Activated CD8-positive, alpha-beta T cell treated with anti-CD3 and anti-CD28 coated beads, Interleukin-2, amount 10 ng/mL, durations not matched to agents 7 days and 5 days (primary cell): ENCODE measurements around the gene CFAP61. TPM values are rescaled to one million over a fixed set of nuclear protein-coding genes. Genes with fewer than 3 reads are reported as not detected.

ENCODE experiments used
- ATAC-seq: fragments of 150-1000 bp; cut with Tn5 transposase; one replicate; pipeline ENCODE4 v1.10.0; 2021; ENCODE audit warnings: moderate library complexity
- CTCF ChIA-PET: fragments of 350-600 bp; sonication (Branson Sonifier 250); formaldehyde crosslinking; loops from one replicate; lab custom pipeline; 2021; ENCODE audit warnings: antibody characterized with exemption; lab: Charles Lee
- POLR2A ChIA-PET: fragments of 350-600 bp; sonication (Branson Sonifier 250); formaldehyde crosslinking; loops from one replicate; lab custom pipeline; 2021; ENCODE audit warnings: antibody characterized with exemption; lab: Charles Lee
- DNase-seq: peaks from one replicate; pipeline ENCODE4 v3.0.0-alpha.2; 2020
- H3K27ac Mint-ChIP-seq: one replicate; pipeline ENCODE4 v1.8.0; 2021; ENCODE audit warnings: mild to moderate bottlenecking, mixed read lengths
- H3K27me3 Mint-ChIP-seq: one replicate; pipeline ENCODE4 v1.8.0; 2021; ENCODE audit warnings: low read depth, mixed read lengths
- H3K36me3 Mint-ChIP-seq: one replicate; pipeline ENCODE4 v1.8.0; 2021; ENCODE audit warnings: low read depth, mixed read lengths
- H3K4me1 Mint-ChIP-seq: one replicate; pipeline ENCODE4 v1.8.0; 2021; ENCODE audit warnings: low read depth, mixed read lengths
- H3K4me3 Mint-ChIP-seq: one replicate; pipeline ENCODE4 v1.8.0; 2021; ENCODE audit warnings: mild to moderate bottlenecking, mixed read lengths
- H3K9me3 Mint-ChIP-seq: one replicate; pipeline ENCODE4 v1.8.0; 2022; ENCODE audit warnings: mixed read lengths; ENCODE audit not compliant: insufficient read depth
- total RNA-seq, 2 experiments: library from RNA; stranded (reverse); gene quantifications; one replicate each; pipeline ENCODE4 v1.2.3, GENCODE V29; 2021

Gene CFAP61
- total RNA-seq, 2 experiments from 2014 or later, result not detected

DNA sequence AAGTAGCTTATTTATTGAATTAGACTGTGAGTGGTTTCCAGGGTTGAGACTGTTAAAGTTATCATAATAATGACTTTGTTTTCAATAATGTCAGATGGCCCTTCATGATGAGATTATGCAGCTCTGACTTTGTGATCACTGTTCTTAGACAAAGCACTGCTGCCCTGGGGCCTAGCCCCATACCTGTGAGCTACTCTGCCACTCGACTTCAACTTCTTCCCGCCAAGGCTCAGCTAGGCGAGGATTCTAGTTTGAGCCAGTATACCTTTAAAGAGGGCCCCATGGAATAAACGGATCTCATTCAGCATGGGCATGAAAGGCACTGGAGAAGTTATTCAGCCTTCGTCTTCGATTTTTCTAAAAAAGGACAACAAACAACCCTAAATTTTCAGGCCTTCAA is 270.6 kb downstream of the CFAP61 start:
- Mint-ChIP-seq H3K4me3 (no peak overlapping the region), H3K27me3 (peaks cover 11% of the 10 kb centered on the region), H3K9me3 (no peaks in the 10 kb centered on the region), H3K4me1 (no peaks in the 10 kb centered on the region), H3K27ac (no peak overlapping the region), H3K36me3 (no peaks in the 10 kb centered on the region)
- no peak for ATAC-seq
- CTCF ChIA-PET, result no interaction called here
- DNase-seq, result no peak
- POLR2A ChIA-PET, result interaction anchor here (0.5 kb wide), 1 partner anchor 110 kb away, joined by 3 read pairs; no protein-coding TSS in a partner anchor

DNA sequence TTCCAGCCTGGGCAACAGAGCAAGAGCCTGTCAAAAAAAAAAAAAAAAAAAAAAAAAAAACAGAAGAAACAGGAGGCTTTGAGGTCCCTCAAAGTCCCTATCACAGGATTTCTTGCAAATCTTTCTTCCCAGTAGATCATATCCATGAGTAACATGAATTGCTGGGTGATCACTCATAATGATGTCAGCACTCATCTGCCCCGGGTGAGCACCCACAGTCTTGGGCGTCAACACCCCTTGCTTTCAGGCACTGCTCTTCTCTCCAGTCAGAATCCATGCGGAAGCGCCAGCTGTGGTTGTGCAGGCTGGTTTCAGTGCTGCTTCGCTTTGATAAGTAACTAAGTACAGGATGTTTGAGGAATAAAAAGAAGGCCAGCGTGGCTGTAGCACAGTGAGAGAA is 275.4 kb downstream of the CFAP61 start:
- POLR2A ChIA-PET, result no interaction called here
- no peak overlapping the region for H3K4me3 Mint-ChIP-seq
- CTCF ChIA-PET, result no interaction called here

DNA sequence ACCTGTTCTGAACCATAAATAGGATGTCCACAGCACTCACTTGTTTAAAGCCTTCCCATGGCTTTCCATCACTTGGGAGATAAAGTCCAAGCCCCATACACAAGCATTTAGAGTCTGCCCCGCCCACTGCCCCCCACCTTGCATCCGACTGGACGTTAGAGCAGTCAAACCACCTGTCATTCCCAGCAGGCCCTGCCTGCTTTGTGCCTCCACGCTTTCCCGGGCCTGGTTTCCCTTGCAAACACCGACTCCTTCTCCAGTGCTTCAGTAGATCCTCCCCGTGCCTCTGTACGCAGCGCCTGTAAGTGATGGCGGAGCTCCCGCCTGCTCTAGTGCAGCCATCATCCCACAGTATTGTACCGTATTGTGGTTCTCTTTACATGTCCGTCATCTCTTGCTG is 277.2 kb downstream of the CFAP61 start:
- H3K4me1 Mint-ChIP-seq, result no peaks in the 10 kb centered on the region
- ATAC-seq, result no peak
- H3K27me3 Mint-ChIP-seq, result peaks cover 12% of the 10 kb centered on the region
- H3K9me3 Mint-ChIP-seq, result no peaks in the 10 kb centered on the region
- no peak overlapping the region for H3K4me3 Mint-ChIP-seq
- DNase-seq, result no peak
- no peak overlapping the region for H3K27ac Mint-ChIP-seq
- POLR2A ChIA-PET, result no interaction called here
- H3K36me3 Mint-ChIP-seq, result no peaks in the 10 kb centered on the region
- CTCF ChIA-PET, result no interaction called here

More for the DNA sequence above, 275.4 kb downstream of the CFAP61 start:
- ATAC-seq, result no peak
- no peak overlapping the region for H3K27ac Mint-ChIP-seq
- DNase-seq, result no peak
- H3K4me1 Mint-ChIP-seq, result no peaks in the 10 kb centered on the region
- no peaks in the 10 kb centered on the region for H3K36me3 Mint-ChIP-seq
- peaks cover 12% of the 10 kb centered on the region for H3K27me3 Mint-ChIP-seq
- H3K9me3 Mint-ChIP-seq, result no peaks in the 10 kb centered on the region

DNA sequence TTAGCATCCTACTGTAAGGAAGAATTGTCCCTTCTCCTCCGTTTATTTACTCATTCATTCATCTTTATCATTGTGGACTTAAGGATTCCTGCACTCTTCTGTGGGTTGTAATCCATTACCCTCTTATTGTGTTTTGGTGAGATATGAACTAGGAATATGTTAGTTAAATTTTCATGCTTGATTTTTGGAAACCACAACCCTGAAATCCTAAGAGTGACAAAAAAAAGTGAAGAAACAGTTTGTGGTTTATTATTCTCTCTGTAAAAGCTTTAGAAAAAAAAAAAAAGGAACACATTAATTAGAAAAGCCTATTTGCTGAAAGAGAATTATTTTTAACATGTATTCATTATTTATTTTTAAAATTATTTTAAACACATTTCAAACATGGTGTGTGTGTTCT is 278.8 kb downstream of the CFAP61 start:
- Mint-ChIP-seq H3K4me1 (no peaks in the 10 kb centered on the region), H3K9me3 (no peaks in the 10 kb centered on the region), H3K4me3 (no peak overlapping the region), H3K27me3 (peaks cover 13% of the 10 kb centered on the region), H3K36me3 (no peaks in the 10 kb centered on the region), H3K27ac (no peak overlapping the region)
- CTCF ChIA-PET, result no interaction called here
- ATAC-seq (no peak), DNase-seq (no peak)
- POLR2A ChIA-PET, result no interaction called here

DNA sequence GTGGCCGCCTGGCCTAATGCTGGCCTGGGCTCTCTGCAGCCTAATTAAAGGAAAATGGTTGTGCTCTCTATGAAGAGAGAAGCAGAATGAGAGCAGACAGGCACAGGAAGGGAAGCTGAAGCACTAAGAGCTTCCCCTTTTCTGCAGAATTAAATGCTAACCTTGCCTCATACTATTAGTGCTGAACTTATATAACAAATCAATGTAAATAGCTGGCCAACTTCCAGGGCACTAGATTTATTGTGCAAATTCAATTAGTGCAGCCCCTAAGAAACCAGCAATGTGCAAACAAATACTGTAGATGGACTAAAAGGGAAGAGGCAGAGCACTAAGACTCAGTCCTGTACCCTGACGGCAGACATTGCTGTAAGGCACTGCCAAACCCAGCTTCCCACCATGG is 279.5 kb downstream of the CFAP61 start:
- no peaks in the 10 kb centered on the region for H3K36me3 Mint-ChIP-seq
- POLR2A ChIA-PET, result no interaction called here
- no peak for DNase-seq
- peaks cover 11% of the 10 kb centered on the region for H3K27me3 Mint-ChIP-seq
- no peak overlapping the region for H3K4me3 Mint-ChIP-seq
- no peaks in the 10 kb centered on the region for H3K9me3 Mint-ChIP-seq
- no peak overlapping the region for H3K27ac Mint-ChIP-seq
- H3K4me1 Mint-ChIP-seq, result no peaks in the 10 kb centered on the region
- ATAC-seq, result no peak
- CTCF ChIA-PET, result no interaction called here

DNA sequence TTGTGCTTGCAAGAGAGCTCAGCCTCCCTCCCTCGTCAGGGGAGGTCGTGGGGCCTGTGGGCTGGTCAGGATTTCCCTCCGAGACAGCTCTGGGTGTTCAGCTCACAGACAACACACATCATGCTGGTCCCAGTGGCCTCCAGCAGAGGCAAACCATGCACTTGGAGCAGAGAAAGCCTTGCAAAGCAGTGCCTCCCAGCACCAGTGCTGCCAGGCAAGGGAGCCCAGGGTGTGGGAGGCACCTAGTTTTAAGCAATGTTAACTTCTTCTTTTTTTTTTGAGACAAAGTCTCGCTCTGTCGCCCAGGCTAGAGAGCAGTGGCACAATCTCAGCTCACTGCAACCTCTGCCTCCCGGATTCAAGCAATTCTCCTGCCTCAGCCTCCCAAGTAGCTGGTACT is 281.5 kb downstream of the CFAP61 start:
- Mint-ChIP-seq H3K27ac (no peak overlapping the region), H3K4me1 (no peaks in the 10 kb centered on the region)
- CTCF ChIA-PET, result no interaction called here

DNA sequence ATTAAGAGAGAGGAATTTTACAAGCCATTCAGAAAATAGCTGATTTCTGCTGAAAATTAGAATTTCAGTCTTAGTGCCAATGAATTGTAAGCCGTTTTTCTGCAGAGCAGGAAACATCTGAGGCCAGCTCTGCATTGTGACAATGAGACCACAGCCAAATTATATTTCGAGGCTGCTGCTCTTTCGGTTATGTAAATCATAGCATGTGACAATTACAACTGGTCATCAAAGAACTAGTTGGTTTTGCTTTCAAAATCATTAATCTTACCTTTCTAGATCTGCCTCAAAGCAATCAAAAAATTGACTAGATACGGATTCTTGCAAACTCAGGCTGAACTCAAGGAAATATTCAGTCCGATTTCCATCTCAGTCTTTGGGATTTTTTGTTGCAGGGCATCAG is 282.2 kb downstream of the CFAP61 start:
- Mint-ChIP-seq H3K36me3 (no peaks in the 10 kb centered on the region), H3K27me3 (peaks cover 8% of the 10 kb centered on the region), H3K27ac (no peak overlapping the region), H3K4me1 (no peaks in the 10 kb centered on the region), H3K9me3 (no peaks in the 10 kb centered on the region), H3K4me3 (no peak overlapping the region)
- ChIA-PET CTCF (no interaction called here), POLR2A (no interaction called here)
- DNase-seq (no peak), ATAC-seq (no peak)

More for the DNA sequence above, 281.5 kb downstream of the CFAP61 start:
- H3K9me3 Mint-ChIP-seq, result no peaks in the 10 kb centered on the region
- no peak for ATAC-seq
- H3K27me3 Mint-ChIP-seq, result peaks cover 8% of the 10 kb centered on the region
- POLR2A ChIA-PET, result no interaction called here
- no peaks in the 10 kb centered on the region for H3K36me3 Mint-ChIP-seq
- DNase-seq, result no peak
- no peak overlapping the region for H3K4me3 Mint-ChIP-seq

DNA sequence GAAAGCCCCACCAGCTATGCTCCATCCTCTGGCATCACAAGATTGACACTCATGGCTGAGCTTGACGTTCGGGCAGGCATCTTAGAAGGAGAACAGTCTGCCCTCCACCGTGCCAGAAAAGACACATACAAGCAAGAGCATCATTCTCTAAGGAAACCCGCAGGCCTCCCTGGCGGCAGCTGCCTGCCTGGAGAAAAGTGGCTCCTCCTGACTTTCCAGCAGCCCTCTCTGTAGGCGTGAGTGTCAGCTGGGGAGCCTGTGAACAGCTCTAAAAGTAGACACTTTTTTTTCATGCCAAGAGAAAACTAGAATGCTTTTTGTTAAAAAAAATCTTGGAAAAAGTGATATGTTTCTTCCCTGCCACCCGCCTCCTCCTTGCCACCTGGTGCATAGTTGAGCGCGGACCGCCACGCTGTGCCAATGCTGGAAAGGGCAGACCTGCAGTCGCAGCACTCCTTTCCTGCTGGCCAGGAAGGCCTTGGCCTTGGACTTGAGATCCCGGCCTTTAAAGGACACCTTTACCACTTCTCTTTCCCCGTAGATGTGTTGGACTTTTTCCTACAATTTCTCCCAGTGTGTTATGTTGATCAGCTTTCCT is 285.9 kb downstream of the CFAP61 start:
- CTCF ChIA-PET, result no interaction called here
- H3K4me3 Mint-ChIP-seq, result no peak overlapping the region

DNA sequence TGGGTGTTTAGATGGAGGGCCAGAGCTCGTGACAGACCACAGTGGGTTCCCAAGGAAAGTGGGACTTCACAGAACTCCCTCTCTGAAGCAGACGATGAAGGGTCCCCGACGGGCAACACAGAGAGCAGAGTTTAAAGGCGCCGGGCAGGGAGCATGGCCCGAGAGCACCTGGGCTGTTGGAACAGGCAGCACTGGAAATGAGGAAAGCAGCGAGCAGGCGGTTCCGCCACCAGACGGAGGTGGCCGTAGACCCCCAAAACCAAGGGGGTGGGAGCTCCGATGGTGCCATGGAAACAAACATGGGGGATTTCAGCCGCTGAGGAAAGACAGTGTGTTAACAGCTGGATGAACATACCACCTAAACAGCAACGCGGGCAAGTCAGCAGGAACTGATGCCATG is 288.1 kb downstream of the CFAP61 start:
- no peak overlapping the region for H3K4me3 Mint-ChIP-seq
- no peaks in the 10 kb centered on the region for H3K4me1 Mint-ChIP-seq
- no peaks in the 10 kb centered on the region for H3K9me3 Mint-ChIP-seq
- no peak for DNase-seq
- no peak overlapping the region for H3K27ac Mint-ChIP-seq
- no peaks in the 10 kb centered on the region for H3K36me3 Mint-ChIP-seq
- ATAC-seq, result no peak
- CTCF ChIA-PET, result no interaction called here
- POLR2A ChIA-PET, result no interaction called here
- peaks cover 5% of the 10 kb centered on the region for H3K27me3 Mint-ChIP-seq

More for the DNA sequence above, 285.9 kb downstream of the CFAP61 start:
- POLR2A ChIA-PET, result no interaction called here
- H3K4me1 Mint-ChIP-seq, result no peaks in the 10 kb centered on the region
- H3K9me3 Mint-ChIP-seq, result no peaks in the 10 kb centered on the region
- ATAC-seq (no peak), DNase-seq (no peak)
- H3K27me3 Mint-ChIP-seq, result peaks cover 6% of the 10 kb centered on the region
- no peak overlapping the region for H3K27ac Mint-ChIP-seq
- H3K36me3 Mint-ChIP-seq, result no peaks in the 10 kb centered on the region

DNA sequence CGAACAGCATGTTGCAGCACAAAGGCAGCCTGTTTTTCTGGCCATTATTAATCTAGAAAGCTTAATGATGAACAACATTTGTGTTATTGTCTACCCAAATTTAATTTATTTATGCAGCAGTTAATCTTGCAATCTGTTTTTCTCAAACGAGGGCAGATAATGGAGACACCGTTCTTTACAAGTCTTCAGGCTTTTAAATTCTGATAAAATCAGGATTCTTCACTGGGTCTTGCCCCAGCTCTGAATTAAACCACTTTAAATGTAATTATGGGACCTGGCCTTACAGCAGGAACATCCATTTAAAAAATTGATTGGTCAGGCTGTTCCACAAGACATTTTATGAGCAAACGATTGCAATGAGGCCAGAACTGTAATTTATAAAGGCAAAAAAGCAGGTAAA is 289.0 kb downstream of the CFAP61 start:
- H3K27me3 Mint-ChIP-seq, result no peaks in the 10 kb centered on the region
- DNase-seq (no peak), ATAC-seq (no peak)
- ChIA-PET POLR2A (no interaction called here), CTCF (no interaction called here)
- no peaks in the 10 kb centered on the region for H3K36me3 Mint-ChIP-seq
- H3K4me1 Mint-ChIP-seq, result no peaks in the 10 kb centered on the region
- H3K4me3 Mint-ChIP-seq, result no peak overlapping the region
- H3K9me3 Mint-ChIP-seq, result no peaks in the 10 kb centered on the region
- no peak overlapping the region for H3K27ac Mint-ChIP-seq

DNA sequence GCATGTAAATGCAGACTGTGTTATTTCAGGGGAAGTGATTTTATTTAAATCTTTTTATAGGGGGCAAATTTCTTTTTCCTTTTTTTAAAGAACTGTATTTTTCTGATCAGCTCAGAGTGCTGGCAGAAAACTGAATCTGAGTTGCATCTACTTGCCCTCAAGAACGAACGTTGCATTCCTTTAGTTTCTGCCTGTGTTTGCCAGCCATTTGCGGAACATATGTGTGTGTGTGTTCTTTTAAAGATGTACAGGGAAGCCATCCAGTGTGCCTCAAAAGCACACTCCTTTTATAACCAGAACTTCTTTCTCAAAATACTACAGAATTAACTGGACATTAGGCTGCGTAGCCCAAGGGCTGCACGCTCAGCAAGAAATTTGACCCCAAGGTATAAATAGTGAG is 289.7 kb downstream of the CFAP61 start:
- no peak overlapping the region for H3K4me3 Mint-ChIP-seq
- ChIA-PET POLR2A (no interaction called here), CTCF (no interaction called here)
- H3K27me3 Mint-ChIP-seq, result no peaks in the 10 kb centered on the region
- DNase-seq (no peak), ATAC-seq (no peak)
- H3K27ac Mint-ChIP-seq, result no peak overlapping the region
- no peaks in the 10 kb centered on the region for H3K36me3 Mint-ChIP-seq
- H3K4me1 Mint-ChIP-seq, result no peaks in the 10 kb centered on the region
- peaks cover 4% of the 10 kb centered on the region for H3K9me3 Mint-ChIP-seq

DNA sequence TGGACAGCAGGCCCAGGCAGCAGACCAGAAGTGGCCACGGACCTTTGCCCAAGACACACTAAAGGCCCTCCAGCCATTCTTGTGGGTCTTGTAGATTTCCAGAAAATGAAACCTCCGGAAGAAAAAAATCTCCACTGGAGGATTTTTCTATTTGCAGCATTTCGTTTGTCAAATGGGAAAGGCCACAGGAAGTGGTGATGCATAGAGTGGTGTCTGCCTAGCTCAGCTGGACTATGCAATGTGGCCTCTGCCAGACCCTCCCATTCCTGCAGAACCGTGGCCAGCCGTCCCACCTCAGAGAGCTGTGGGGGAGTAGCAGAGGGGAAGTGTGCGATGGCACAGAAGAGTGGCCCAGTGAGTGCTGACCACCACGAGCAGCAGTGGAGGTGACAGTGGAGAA is 291.6 kb downstream of the CFAP61 start:
- Mint-ChIP-seq H3K4me1 (no peaks in the 10 kb centered on the region), H3K27me3 (peaks cover 4% of the 10 kb centered on the region), H3K27ac (no peak overlapping the region), H3K4me3 (no peak overlapping the region), H3K36me3 (no peaks in the 10 kb centered on the region), H3K9me3 (peaks cover 4% of the 10 kb centered on the region)
- DNase-seq (no peak), ATAC-seq (no peak)
- ChIA-PET CTCF (no interaction called here), POLR2A (no interaction called here)

DNA sequence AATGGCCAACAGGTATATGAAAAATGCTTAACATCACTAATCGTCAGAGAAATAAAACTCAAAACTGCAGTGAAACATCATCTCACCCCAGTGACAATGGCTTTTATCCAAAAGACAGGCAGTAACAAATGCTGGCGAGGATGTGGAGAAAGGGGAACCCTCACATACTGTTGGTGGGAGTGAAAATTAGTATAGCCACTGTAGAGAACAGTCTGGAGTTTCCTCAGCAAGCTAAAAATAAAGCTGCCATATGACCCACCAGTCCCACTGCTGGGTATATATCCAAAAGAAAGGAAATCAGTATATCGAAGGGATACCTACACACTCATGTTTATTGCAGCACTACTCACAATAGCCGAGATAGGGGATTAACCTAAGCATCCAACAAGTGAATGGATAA is 292.1 kb downstream of the CFAP61 start:
- peaks cover 8% of the 10 kb centered on the region for H3K27me3 Mint-ChIP-seq
- no peak overlapping the region for H3K27ac Mint-ChIP-seq
- no peaks in the 10 kb centered on the region for H3K36me3 Mint-ChIP-seq
- CTCF ChIA-PET, result no interaction called here
- H3K9me3 Mint-ChIP-seq, result peaks cover 4% of the 10 kb centered on the region
- no peak for DNase-seq
- POLR2A ChIA-PET, result no interaction called here
- H3K4me3 Mint-ChIP-seq, result no peak overlapping the region
- H3K4me1 Mint-ChIP-seq, result no peaks in the 10 kb centered on the region
- ATAC-seq, result no peak
